D721Med (cell line): Measurements from ENCODE around the gene ATP8B1.
"Not testable (repeated sequence)": the region's sequence is repeated elsewhere in the genome, so short reads cannot be mapped to it uniquely, and the experiment has no call there.

Source experiments
- DNase-seq: peaks from one replicate; pipeline ENCODE4 v3.0.0; 2011; ENCODE audit warnings: low spot score; ENCODE audit not compliant: insufficient read length
- FAIRE-seq: peaks from 2 replicates; lab custom pipeline; 2011; peaks lifted over from hg19 to GRCh38; lab: Jason Lieb, UNC
- TF ChIP-seq, protein P1 (sequence below): IDR thresholded peaks from 2 replicates; pipeline ENCODE4 v1.5.1; 2012; ENCODE audit warnings: mild to moderate bottlenecking, control low read depth; ENCODE audit not compliant: insufficient read depth; ENCODE audit errors: missing control alignments

Gene ATP8B1

GRCh38 chr18:57832730-57833129 is 29.6 kb upstream of the ATP8B1 start:
- no peak for FAIRE-seq

GRCh38 chr18:57831597-57832377 is 28.7 kb upstream of the ATP8B1 start:
- TF ChIP-seq, protein P1, sequence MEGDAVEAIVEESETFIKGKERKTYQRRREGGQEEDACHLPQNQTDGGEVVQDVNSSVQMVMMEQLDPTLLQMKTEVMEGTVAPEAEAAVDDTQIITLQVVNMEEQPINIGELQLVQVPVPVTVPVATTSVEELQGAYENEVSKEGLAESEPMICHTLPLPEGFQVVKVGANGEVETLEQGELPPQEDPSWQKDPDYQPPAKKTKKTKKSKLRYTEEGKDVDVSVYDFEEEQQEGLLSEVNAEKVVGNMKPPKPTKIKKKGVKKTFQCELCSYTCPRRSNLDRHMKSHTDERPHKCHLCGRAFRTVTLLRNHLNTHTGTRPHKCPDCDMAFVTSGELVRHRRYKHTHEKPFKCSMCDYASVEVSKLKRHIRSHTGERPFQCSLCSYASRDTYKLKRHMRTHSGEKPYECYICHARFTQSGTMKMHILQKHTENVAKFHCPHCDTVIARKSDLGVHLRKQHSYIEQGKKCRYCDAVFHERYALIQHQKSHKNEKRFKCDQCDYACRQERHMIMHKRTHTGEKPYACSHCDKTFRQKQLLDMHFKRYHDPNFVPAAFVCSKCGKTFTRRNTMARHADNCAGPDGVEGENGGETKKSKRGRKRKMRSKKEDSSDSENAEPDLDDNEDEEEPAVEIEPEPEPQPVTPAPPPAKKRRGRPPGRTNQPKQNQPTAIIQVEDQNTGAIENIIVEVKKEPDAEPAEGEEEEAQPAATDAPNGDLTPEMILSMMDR, result no peak
- no peak for DNase-seq
- peak; percentile 63 for FAIRE-seq

More at GRCh38 chr18:57832730-57833129, 29.6 kb upstream of the ATP8B1 start:
- DNase-seq, result no peak
- TF ChIP-seq, protein P1, result no peak

DNA sequence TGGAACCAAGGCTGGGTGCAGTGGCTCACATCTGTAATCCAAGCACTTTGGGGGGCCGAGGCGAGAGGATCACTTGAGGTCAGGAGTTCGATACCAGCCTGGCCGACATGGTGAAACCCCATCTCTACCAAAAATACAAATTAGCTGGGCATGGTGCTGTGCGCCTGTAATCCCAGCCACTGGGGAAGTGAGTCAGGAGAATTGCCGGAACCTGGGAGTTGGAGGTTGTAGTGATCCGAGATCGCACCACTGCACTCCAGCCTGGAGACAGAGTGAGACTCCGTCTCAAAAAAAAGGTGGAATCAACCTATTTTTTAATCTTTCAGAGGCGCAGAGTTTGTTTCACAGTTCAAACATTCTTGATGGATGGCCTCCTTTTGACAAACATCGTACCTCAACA is 24.5 kb upstream of the ATP8B1 start:
- no peak for FAIRE-seq
- no peak for DNase-seq
- TF ChIP-seq, protein P1, result no peak

DNA sequence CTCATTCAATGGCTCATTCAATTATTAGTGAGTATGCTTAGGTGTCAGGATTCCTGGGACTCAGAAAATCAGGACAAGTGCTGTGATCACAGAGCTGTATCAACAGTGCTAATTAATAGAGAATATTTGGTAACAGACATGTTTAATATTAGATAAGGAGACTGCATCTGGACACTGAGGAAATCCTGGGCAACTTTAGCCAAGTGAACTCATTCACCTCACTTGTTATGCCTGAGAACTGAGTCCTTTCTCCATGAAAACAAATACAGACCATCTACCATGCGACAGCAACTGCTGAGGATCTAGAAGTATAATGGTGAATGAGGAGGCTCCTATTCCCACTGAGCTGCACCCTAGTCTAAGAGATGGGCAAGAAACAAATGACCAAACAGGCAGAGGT is 23.1 kb upstream of the ATP8B1 start:
- TF ChIP-seq, protein P1, result no peak
- DNase-seq, result no peak
- peak; percentile 76 for FAIRE-seq

GRCh38 chr18:57820583-57820982 is 17.5 kb upstream of the ATP8B1 start:
- not testable (repeated sequence) for DNase-seq, FAIRE-seq

- FAIRE-seq (peak; percentile 96), DNase-seq (no peak)
- TF ChIP-seq, protein P1, result no peak
These were observed 16.8 kb upstream of the ATP8B1 start for GRCh38 chr18:57819671-57820460.

DNA sequence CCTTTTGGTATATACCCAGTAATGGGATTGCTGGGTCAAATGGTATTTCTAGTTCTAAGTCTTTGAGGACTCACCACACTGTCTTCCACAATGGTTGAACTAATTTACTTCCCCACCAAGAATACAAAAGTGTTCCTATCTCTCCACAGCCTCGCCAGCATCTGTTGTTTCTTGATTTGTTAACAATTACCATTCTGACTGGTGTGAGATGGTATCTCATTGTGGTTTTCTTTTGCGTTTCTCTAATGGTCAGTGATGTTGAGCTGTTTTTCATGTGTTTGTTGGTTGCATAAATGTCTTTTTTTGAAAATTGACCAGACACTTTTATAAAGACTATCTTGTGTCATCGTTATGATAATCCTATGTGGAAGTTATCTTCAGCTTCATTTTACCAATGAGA is 16.0 kb upstream of the ATP8B1 start:
- TF ChIP-seq, protein P1, result no peak
- peak; percentile 90 for FAIRE-seq
- DNase-seq, result no peak
